LHCN-M2 (cell line): ENCODE measurements around the gene ARHGEF39. TPM values are rescaled to one million over a fixed set of nuclear protein-coding genes. Genes with fewer than 3 reads are reported as not detected.
"Not testable (repeated sequence)": the region's sequence is repeated elsewhere in the genome, so short reads cannot be mapped to it uniquely, and the experiment has no call there.

ENCODE experiments used
- DNase-seq: peaks from one replicate; pipeline ENCODE4 v3.0.0-alpha.2; 2012; ENCODE audit warnings: low read depth
- total RNA-seq: library from RNA; depleted of rRNA; stranded (reverse); fragments of >200 nt; gene quantifications from 2 replicates; pipeline ENCODE4 v1.2.3, GENCODE V29; 2014; rRNA removed

Gene ARHGEF39
- total RNA-seq, 1 experiment from 2014 or later: 4.5 TPM

- peak; percentile 41 for DNase-seq
These were observed 45.2 kb downstream of the ARHGEF39 start for GRCh38 chr9:35619800-35620158.

- DNase-seq: peak; percentile 40
These were observed 45.9 kb downstream of the ARHGEF39 start for GRCh38 chr9:35618854-35619799.

GRCh38 chr9:35618325-35618727, 46.7 kb downstream of the ARHGEF39 start, which contains the start of gene CD72:
Gene CD72, minus strand, starts transcription at chr9:35618413. Its CDS starts 110 bp downstream, at chr9:35618303.
- DNase-seq: no peak

GRCh38 chr9:35617548-35617947, 47.4 kb downstream of the ARHGEF39 start:
- DNase-seq: no peak

GRCh38 chr9:35616681-35617459, 48.1 kb downstream of the ARHGEF39 start:
- DNase-seq: no peak

GRCh38 chr9:35615981-35616680, 48.9 kb downstream of the ARHGEF39 start:
- no peak for DNase-seq

GRCh38 chr9:35612843-35613242, 52.2 kb downstream of the ARHGEF39 start:
- DNase-seq: no peak

GRCh38 chr9:35612066-35612465, 52.9 kb downstream of the ARHGEF39 start:
- DNase-seq: not testable (repeated sequence)

GRCh38 chr9:35611230-35611797, 53.7 kb downstream of the ARHGEF39 start:
- DNase-seq: peak; percentile 32

GRCh38 chr9:35609820-35610163, 55.2 kb downstream of the ARHGEF39 start:
- no peak for DNase-seq

Other genes with a start within 250 kb of the ARHGEF39 start
- gene RUSC2, start 175.1 kb downstream of the ARHGEF39 start, total RNA-seq: 31.3 and 31.5 TPM in 2 replicates
- 21.7 and 26.8 TPM in 2 replicates for gene TESK1, start 59.9 kb downstream of the ARHGEF39 start, total RNA-seq
- gene CD72, start 46.8 kb downstream of the ARHGEF39 start, total RNA-seq: 1.2 and 1.4 TPM in 2 replicates
- gene SIT1, start 14.3 kb downstream of the ARHGEF39 start, total RNA-seq: 0.26 and 0.63 TPM in 2 replicates
- gene RMRP, start 7.2 kb downstream of the ARHGEF39 start, total RNA-seq: 5,651 and 6,728 TPM in 2 replicates
- 11.1 and 13.3 TPM in 2 replicates for gene CCDC107, start 6.9 kb downstream of the ARHGEF39 start, total RNA-seq
- gene CA9, start 8.7 kb upstream of the ARHGEF39 start, total RNA-seq: 2.4 and 3.8 TPM in 2 replicates
- 1,008 and 1,115 TPM in 2 replicates for gene TPM2, start 24.7 kb upstream of the ARHGEF39 start, total RNA-seq
- gene TLN1, start 67.0 kb upstream of the ARHGEF39 start, total RNA-seq: 356 and 415 TPM in 2 replicates
- gene CREB3, start 67.5 kb upstream of the ARHGEF39 start, total RNA-seq: 87.9 and 108 TPM in 2 replicates
- 26.4 and 29.9 TPM in 2 replicates for gene GBA2, start 84.0 kb upstream of the ARHGEF39 start, total RNA-seq
- 13.5 and 17.4 TPM in 2 replicates for gene RGP1, start 84.1 kb upstream of the ARHGEF39 start, total RNA-seq
- not detected in 2 replicates for gene MSMP, start 89.1 kb upstream of the ARHGEF39 start, total RNA-seq
- 14.5 and 23.0 TPM in 2 replicates for gene NPR2, start 126.4 kb upstream of the ARHGEF39 start, total RNA-seq
- 0.98 and 1.4 TPM in 2 replicates for gene SPAG8, start 147.1 kb upstream of the ARHGEF39 start, total RNA-seq
- gene HINT2, start 149.8 kb upstream of the ARHGEF39 start, total RNA-seq: 22.8 and 33.0 TPM in 2 replicates
- not detected in 2 replicates for gene FAM221B, start 163.5 kb upstream of the ARHGEF39 start, total RNA-seq
- 2.8 and 3.6 TPM in 2 replicates for gene TMEM8B, start 164.0 kb upstream of the ARHGEF39 start, total RNA-seq
- gene OR13J1, start 205.2 kb upstream of the ARHGEF39 start, total RNA-seq: not detected in 2 replicates
- 1.5 and 2.1 TPM in 2 replicates for gene HRCT1, start 241.0 kb upstream of the ARHGEF39 start, total RNA-seq
- gene SPAAR, start 244.3 kb upstream of the ARHGEF39 start, total RNA-seq: 0.17 and 0.38 TPM in 2 replicates